ENCODE data around the gene RIPK3.
"Not testable (repeated sequence)": the region's sequence is repeated elsewhere in the genome, so short reads cannot be mapped to it uniquely, and the experiment has no call there.

The RIPK3 gene

DNA sequence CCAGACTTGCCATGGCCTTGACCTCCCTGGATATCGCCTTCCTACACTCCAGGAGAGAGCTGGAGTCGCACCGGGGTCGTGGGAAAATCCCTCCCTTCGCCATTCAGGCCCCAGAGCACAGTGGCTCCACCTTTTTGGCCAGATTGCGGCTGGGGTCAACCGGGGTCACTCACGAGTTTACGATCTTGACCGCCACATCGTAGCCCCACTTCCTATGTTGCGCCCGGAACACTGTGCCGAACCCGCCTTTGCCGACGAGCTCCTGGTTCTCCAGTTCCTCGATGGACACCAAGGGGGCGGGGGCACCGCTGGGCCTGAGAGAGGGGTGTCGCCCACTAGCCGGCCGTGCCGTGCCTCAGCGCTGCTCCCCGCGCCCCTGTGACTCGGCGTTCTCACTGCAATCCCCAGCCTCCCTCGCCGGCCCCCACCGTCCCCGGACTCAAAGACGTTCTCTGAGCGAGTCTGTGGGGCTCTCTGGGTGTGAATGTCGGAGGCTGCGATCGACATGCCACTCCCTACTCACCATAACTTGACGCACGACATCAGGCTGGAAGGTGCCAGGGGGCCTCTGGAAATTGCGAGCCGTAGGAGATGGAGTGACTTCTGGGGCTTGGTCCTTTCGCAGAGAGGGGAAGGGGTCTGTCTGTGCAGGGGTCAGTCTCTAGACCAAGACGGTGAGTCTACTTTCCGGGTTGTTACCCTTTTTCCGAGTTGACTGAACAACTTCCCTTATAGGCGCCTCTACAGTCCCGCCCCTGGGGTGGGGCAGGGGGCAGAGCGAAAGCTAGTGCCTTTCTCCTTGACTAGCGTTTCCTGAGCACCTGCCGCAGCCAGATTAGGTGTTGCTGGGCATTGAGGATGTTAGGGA lies at the start of gene RIPK3:
Gene RIPK3 (minus strand): TSS at position 708 of the 868 bp plus-strand sequence. CDS start 165 bp downstream, at position 543.
- peak in 1 of 42 donors; percentile 41 for DNase-seq
- intact Hi-C loops (cut with DNase I) = no loop called here

DNA sequence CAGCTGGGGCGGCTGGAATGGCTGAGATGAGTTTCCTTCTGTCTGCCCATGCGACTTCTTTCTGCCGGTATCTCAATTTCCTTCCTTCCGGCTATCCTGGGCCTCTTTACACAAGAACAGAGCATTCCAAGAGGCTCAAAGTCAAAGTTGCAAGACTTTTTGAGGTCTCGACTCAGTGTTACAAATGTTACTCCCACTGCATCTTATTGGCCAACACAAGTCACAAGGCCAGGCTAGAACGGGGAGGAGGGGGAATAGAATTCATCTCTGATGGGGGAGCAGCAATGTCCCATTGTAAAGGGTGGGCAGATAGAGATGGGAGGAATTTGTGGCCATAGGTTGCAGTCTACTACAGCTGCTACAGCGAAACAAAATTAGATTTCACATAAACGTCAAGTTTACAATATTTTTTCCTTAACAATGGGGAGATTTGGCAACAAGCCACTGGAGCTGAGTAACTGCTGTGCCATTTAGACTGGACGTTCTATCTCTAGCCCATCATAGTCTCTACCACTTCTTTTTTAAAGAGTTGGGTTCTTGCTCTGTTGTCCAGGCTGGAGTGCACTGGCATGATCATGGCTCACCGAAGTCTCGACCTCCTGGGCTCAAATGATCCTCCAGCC lies 49.5 kb upstream of the RIPK3 start:
- intact Hi-C loops (cut with DNase I) = no loop called here
- no peak for DNase-seq

DNA sequence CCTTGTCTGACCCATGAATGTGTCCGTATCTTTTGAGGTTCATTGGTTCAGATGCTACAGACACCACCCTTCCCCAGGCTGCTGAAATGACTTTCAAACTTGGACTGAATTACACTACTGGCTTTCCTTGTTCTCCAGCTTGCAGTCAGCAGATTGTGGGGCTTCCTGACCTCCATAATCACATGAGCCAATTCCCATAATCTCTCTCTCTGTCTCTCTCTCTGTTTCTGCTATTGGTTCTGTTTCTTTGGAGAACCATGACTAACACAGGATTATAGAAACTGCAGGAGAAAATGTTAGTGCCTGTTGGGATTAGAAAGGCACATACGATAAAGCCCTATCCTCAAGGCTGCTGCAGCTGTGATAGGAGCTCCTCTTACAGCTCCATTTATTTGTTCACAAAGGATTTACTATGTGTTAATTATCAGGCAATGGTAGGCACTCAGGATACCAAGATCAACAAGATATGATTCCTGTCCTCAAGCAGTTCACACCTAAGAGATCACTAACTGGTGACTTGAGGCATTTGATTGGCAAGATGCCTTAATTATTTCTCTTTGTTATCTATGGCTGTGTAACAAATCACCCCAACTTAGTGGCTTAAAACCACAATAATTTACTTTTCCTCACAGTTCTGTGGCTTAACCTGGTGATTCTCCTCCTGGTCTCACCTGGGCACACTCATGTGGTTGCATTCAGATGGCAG lies 48.8 kb upstream of the RIPK3 start:
- intact Hi-C loops (cut with DNase I) = no loop called here
- no peak for DNase-seq

DNA sequence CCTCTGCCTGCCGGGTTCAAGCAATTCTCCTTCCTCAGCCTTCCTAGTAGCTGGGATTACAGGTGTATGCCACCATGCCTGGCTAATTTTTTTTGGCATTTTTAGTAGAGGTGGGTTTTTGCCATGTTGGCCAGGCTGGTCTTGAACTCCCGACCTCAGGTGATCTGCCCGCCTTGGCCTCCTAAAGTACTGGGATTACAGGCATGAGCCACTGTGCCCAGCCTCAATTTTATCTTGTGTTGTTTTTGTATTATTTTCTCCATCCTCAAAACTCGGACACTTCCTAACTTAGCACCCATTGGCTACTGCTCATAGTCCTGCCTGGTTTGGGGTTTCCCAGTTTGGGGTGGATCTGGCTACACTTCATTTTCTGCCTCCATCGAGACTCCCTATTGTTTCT lies 47.8 kb upstream of the RIPK3 start:
- DNase-seq; intact Hi-C loops (cut with DNase I): not testable (repeated sequence)

DNA sequence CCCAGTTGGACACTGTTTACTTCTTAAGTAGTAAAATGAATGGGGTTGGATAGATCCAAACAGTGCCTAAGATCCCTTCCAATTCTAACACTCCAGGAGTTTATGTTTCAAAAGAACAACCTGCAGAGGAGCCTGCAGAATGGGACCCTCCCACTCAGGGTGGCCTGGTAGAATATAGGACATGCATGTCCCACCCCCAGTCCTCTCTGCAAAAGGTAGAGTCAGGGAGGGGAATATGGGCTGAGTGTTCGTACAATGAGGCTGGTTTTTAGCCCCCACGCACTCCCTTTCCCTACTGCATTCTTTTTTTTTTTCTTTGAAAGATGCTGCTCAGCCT lies 47.2 kb upstream of the RIPK3 start:
- intact Hi-C loops (cut with DNase I) = no loop called here
- DNase-seq = no peak

DNA sequence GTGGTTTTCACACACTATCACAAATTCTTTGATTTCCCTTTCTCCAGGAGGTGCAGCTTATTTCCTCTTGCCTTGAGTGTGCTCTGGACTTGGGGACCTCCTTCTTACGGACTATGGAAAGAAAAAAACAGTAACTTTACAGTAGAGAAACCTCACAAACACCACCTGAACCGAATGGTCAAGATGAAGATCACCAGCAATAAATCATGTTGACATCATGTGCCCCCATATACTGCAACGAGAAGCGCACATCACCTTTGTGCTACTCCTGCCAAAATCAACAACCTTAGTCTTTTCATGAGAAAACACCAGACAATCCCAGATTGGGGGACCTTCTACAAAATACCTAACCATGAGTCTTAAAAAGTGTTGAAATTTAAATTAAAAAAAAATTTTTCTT lies 45.7 kb upstream of the RIPK3 start:
- intact Hi-C loops (cut with DNase I) = no loop called here
- DNase-seq = no peak

DNA sequence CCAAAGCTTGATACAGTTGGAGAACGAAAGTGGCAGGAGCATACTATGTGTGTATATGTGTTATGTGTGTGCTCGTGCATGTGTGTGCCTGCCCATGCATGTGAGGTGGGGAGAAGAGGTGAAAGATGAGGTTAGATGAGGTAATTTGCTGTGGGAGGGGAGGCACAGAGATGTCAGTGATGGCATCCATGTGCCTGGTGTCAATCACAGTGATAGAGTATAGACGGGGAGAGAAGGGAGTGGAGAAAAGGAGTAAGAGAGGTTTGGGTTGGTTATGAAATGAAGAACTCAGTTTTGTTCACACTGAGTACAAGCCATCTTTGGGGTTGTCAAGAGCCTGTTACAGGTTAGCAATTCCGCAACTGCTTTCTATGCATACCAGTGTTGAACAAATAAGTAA lies 44.4 kb upstream of the RIPK3 start:
- intact Hi-C loops (cut with DNase I) = no loop called here

DNA sequence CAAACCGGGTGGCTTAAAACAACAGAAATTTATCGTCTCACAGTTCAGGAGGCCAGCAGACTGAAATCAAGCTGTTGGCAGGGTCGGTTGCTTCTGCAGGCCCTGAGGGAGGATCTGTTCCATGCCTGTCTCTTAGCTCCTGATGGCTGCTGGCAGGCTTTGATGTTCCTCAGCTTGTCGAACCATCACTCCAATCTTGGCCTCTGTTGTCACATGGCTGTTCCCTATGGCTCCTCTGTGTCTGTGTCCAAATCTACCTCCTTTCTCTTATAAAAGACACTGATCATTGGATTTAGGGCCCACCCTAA lies 42.2 kb upstream of the RIPK3 start:
- intact Hi-C loops (cut with DNase I) = no loop called here
- DNase-seq = no peak

More for the DNA sequence above, 44.4 kb upstream of the RIPK3 start:
- DNase-seq = no peak

DNA sequence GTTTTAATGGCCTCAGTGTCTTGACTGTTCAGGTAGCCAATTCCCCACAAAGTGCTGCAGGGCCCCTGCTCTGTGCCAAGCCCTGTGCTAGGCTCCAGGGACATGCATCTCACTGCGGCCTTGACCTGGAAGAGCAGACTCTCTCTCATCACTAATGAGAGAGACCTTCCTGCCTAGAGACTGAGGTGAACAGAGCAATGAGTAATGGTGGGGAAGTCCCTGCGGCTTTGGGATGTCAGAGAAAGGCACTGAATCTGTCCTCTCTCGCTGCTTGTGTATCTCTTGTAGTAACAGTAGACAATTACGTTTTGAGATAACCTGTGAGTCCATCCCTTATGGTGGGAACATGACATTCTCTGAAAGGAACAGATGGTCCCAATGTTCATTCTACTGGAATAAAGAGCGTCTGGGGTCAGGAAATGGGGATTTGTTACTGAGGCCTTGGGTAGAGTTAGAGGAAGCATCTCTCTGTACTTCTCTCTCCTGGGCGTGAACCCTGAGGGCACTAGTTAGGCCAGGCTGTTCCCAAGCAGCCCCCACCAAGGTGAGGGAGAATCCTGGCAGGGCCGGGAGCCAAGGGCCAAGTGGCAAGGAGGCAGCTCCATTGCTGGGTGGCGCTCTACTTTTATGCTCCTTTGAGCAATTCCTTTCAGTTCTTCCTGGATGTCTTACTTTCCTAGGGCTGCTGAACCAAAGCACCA lies 41.7 kb upstream of the RIPK3 start:
- peak in 1 of 42 donors; percentile 26 for DNase-seq

DNA sequence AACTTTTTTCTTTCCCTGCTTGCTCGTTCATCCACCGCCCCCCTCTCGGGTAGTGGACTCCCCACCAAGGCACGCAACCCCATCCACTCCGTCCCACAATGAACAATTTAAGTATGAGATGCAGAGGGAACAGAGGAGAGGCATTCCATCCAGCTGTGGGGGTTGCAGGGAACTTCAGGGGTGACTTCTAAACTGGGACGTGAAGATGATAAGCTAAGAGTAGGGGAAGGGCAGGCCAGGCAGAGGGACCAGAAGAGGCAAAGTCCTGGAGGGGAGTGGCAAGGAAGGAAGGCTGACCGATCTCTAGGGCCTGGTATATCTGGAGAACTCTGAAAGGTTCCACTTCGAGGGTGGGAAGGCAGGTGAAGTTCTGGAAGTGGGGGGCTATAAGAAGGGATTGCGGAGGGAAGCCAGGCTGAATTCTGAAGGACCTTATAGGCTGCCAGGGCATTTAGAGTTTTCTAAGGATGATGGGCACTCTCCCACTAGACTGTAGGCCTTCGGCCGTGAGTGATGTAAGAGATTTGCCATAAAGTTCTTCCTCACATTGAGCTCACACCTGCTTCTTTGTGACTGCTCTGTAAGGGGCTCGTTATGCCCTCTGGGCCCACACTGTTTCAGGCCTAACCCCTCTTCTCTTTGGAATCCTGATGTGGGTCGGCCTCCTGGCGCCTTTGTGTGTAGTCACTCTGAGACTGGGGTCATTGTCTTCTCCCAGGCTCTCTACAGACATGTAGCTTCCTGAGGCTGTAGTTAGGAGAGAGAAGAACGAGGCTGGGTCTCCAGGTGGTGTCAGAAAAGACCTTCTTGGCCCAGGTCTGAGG lies 40.3 kb upstream of the RIPK3 start:
- intact Hi-C loops (cut with DNase I) = no loop called here

More for the DNA sequence above, 41.7 kb upstream of the RIPK3 start:
- intact Hi-C loops (cut with DNase I) = no loop called here

DNA sequence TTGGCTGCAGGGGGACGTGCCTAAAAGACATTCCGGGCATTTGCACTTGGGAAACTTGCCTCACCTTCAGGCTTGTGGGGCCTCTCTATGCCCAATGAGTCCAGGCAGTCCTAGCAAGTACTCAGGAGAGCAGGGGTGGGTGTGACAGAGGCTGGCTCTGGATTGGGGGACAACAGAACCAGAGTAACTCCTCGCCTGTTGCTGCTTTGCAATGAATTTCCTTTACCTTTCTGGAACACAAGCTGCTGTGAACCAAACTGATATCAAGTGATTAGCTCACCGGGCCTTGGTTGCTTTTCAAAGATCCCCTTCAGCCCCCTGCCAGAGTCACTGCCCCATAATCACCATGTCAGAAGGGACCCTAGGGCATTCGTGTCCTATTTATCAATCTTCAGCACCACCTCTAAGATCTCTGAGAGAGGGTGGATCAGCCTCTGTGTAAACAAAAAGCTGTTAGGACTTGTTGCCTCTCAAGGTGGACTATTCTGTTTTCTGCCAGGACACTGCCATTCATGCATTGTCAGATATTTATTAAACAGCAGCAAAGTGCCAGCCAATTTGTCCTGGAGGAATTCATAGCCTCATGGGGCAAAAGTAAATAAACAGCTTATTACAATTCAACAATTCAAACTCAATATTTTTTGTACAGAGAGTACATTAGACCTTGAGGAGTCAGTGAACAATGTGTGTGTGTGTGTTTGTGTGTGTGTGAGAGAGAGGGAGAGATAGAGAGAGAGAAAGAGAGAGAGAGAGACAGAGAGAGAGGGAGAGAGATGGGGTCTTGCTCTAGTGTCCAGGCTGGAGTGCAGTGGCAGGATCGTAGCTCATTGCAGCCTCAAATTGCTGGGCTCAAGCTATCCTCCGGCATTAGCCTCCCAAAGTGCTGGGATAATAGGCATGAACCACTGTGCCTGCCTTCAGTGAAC lies 39.5 kb upstream of the RIPK3 start:
- intact Hi-C loops (cut with DNase I) = no loop called here
- peak in 1 of 42 donors; percentile 21 for DNase-seq

More for the DNA sequence above, 40.3 kb upstream of the RIPK3 start:
- peak in 1 of 42 donors; percentile 12 for DNase-seq

DNA sequence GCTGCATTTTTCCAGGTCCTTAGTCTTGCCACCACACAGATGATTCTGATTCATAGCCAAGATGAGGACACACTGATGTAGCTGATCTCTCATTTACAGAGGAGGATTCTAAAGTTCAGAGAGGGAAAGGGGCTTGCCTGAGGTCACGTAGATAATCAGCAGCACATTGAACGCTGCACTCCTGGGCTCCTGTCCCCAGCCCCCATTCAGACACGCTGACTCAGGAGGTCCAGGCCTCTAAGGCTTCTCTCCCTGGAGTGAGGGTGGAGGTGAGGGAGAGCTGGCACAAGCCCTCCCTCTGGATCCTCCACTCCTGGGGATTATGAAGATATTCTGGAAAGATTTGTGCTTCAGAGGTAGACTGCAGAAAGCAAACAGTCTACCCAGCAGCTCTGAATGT lies 38.5 kb upstream of the RIPK3 start:
- DNase-seq = peak in 1 of 42 donors; percentile 12
- intact Hi-C loops (cut with DNase I) = no loop called here

DNA sequence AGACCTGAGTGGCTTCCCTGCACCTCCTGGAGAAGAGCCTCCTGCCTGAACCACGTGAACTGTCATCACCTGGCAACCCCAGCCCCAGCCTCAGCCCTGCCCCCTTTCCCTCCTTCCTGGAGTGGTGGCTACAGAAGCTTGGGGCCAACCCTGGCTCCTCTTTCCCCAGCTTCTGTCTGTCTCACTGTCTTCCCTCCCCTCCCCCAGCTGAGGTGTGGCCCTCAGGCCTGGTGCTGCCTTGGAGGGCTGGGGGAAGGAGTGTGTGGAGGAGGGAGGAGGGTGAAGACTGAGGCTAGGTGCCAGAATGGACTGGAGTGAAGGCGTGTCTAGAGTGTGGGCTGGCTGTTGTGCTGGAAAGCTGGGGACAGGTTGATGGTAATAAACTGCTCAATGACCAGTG lies 37.9 kb upstream of the RIPK3 start:
- intact Hi-C loops (cut with DNase I) = no loop called here
- peak in 1 of 42 donors; percentile 8 for DNase-seq

DNA sequence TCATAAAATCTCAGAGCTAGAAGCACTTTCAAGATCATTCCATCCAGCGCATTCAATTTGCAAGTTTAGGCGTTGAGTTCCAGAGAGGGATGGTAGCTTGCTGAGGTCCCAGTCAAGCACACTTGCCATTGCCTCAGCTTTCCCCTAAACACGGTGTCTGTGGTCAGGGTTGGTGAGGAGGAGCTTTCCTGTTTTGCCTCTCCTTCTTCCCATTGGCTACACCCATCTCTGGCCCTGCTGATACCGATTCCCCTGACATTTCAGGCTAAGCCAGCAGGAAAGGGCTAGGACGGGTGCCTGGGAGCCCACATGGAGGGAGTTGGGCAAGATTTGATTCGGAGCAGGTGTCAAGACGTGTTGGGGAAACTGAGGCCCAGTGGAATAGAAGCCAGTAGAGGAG lies 37.3 kb upstream of the RIPK3 start:
- intact Hi-C loops (cut with DNase I) = no loop called here
- DNase-seq = no peak

DNA sequence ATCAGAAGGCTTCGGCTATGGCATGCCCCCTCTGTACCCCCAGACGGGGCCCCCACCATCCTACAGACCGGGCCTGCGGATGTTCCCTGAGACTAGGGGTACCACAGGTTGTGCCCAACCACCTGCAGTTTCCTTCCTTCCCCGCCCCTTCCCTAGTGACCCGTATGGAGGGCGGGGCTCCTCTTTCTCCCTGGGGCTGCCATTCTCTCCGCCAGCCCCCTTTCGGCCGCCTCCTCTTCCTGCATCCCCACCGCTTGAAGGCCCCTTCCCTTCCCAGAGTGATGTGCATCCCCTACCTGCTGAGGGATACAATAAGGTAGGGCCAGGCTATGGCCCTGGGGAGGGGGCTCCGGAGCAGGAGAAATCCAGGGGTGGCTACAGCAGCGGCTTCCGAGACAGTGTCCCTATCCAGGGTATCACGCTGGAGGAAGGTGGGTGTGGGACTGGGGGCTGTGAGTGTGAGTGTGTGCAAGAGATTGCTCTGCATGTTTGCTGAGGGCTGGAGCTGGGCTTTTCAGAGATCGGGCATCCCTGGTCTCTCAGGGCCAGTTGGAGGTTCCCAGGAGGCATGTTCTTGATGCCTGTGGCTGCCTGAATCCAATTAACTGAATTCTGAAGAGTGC lies 36.8 kb upstream of the RIPK3 start:
- intact Hi-C loops (cut with DNase I) = no loop called here
- DNase-seq = no peak

DNA sequence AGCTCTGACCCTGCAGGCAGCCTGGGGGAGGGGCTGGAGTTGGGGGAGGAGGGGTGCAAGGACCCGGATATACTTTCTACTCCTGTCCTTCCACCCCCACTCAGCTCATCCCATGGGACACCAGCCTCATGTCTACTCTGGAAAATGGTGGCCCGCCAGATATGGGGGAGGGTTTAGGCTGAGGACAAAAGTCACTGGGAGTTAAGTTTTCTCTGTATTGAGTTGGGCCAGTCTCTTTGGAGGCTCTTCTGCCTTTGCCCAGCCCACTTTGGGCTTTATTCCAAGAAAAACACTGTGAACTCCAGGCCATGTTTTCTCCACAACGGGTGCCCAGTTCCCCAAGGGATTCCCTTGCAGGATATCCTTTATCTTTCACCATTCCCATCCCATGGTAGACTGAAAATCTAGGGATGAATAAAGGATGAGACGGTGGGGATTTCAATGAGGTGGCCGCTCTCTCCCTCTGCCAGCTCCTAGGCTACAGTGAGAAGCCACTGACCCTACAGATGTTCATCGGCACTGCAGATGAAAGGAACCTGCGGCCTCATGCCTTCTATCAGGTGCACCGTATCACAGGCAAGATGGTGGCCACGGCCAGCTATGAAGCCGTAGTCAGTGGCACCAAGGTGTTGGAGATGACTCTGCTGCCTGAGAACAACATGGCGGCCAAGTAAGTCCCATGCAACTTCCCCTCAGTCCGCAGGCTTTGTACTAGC lies 33.1 kb upstream of the RIPK3 start:
- no peak for DNase-seq
- intact Hi-C loops (cut with DNase I) = no loop called here

DNA sequence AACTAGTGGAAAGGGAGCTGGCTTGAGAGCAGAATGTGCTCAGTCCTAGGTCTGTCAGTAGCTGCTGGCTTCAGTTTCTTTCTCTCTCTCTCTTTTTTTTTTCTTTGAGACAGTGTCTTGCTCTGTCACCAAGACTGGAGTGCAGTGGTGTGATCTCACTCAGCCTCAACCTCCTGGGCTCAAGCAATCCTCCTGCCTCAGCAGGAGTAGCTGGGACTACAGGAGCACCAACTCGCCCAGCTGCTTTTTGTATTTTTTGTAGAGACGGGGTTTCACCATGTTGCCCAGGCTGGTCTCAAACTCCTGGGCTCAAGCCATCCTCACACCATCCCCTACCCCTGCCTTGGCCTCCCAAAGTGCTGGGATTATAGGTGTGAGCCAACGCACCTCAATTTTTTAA lies 31.8 kb upstream of the RIPK3 start:
- DNase-seq; intact Hi-C loops (cut with DNase I): not testable (repeated sequence)
